Measurements from ENCODE around the gene PTPRM. TPM values are rescaled to one million over a fixed set of nuclear protein-coding genes. Genes with fewer than 3 reads are reported as not detected.

The PTPRM gene
- total RNA-seq, 1 experiment from 2014 or later: 1.6 TPM

DNA sequence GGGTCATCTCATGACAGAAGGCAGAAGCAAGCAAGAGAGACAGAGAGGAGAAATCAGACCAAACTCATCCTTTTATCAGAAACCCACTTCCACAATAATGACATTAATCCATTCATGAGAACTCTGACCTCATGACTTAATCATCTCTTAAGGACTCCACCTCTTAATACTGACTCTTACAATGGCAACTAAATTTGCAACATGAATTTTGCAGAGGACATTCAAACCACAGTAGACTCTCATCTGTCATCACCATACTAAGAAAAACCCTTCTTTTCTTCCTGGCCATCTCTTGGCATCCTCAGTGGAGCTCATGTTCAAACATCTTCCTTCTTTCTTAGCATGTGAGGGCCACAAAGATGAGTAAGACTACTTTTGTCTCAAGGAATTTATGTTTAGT, 565.9 kb downstream of the PTPRM start:
- Histone ChIP-seq H3K9me3 (ENCODE audit: control insufficient read depth, insufficient read depth, low read depth, low read length) (no peaks in the 10 kb centered on the region), H3K27me3 (ENCODE audit: control insufficient read depth, insufficient read depth, low read length) (no peaks in the 10 kb centered on the region), H3K4me1 (ENCODE audit: control insufficient read depth, insufficient read depth, low read length) (no peaks in the 10 kb centered on the region), H3K36me3 (ENCODE audit: control insufficient read depth, insufficient read depth, low read length) (no peaks in the 10 kb centered on the region), H3K27ac (ENCODE audit: low read length) (no peak overlapping the region), H3K4me3 (ENCODE audit: low read depth in 2 of 2, low read length in 2 of 2) (no peak overlapping the region)
- ATAC-seq: no peak
- BruUV-seq (replicated peaks): no TSS peak
- TF ChIP-seq SIN3A (IDR thresholded peaks at IDR 0.05; ENCODE audit: borderline replicate concordance, insufficient read depth, low read depth, low read length) (no peak), TCF7L2 (IDR thresholded peaks at IDR 0.05; ENCODE audit: low read depth, low read length) (no peak), POLR2AphosphoS5 (IDR thresholded peaks at IDR 0.05; ENCODE audit: low read depth, low read length) (no peak), CTCF (IDR thresholded peaks at IDR 0.05) (no peak)
- TF ChIP-seq, protein P1, sequence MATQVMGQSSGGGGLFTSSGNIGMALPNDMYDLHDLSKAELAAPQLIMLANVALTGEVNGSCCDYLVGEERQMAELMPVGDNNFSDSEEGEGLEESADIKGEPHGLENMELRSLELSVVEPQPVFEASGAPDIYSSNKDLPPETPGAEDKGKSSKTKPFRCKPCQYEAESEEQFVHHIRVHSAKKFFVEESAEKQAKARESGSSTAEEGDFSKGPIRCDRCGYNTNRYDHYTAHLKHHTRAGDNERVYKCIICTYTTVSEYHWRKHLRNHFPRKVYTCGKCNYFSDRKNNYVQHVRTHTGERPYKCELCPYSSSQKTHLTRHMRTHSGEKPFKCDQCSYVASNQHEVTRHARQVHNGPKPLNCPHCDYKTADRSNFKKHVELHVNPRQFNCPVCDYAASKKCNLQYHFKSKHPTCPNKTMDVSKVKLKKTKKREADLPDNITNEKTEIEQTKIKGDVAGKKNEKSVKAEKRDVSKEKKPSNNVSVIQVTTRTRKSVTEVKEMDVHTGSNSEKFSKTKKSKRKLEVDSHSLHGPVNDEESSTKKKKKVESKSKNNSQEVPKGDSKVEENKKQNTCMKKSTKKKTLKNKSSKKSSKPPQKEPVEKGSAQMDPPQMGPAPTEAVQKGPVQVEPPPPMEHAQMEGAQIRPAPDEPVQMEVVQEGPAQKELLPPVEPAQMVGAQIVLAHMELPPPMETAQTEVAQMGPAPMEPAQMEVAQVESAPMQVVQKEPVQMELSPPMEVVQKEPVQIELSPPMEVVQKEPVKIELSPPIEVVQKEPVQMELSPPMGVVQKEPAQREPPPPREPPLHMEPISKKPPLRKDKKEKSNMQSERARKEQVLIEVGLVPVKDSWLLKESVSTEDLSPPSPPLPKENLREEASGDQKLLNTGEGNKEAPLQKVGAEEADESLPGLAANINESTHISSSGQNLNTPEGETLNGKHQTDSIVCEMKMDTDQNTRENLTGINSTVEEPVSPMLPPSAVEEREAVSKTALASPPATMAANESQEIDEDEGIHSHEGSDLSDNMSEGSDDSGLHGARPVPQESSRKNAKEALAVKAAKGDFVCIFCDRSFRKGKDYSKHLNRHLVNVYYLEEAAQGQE (IDR thresholded peaks at IDR 0.05; ENCODE audit: insufficient read depth in 1 of 2, low read depth in 2 of 2, low read length in 1 of 2): no peak
- ChIA-PET CTCF (no interaction called here), POLR2A (no interaction called here)
- intact Hi-C loops (cut with micrococcal nuclease; ENCODE audit: unreplicated experiment): no loop called here
- DNase-seq (ENCODE audit: low read depth, low spot score): no peak
- in situ Hi-C loops (cut with HindIII; ENCODE audit: low pct_unique_long_range_greater_than_20kb, low sequenced_read_pairs): no loop called here

- Histone ChIP-seq H3K27me3 (ENCODE audit: control insufficient read depth, insufficient read depth, low read length) (no peaks in the 10 kb centered on the region), H3K27ac (ENCODE audit: low read length) (no peak overlapping the region), H3K4me3 (ENCODE audit: low read depth in 2 of 2, low read length in 2 of 2) (no peak overlapping the region), H3K36me3 (ENCODE audit: control insufficient read depth, insufficient read depth, low read length) (no peaks in the 10 kb centered on the region), H3K9me3 (ENCODE audit: control insufficient read depth, insufficient read depth, low read depth, low read length) (no peaks in the 10 kb centered on the region), H3K4me1 (ENCODE audit: control insufficient read depth, insufficient read depth, low read length) (no peaks in the 10 kb centered on the region)
- BruUV-seq (replicated peaks): no TSS peak
- in situ Hi-C loops (cut with HindIII; ENCODE audit: low pct_unique_long_range_greater_than_20kb, low sequenced_read_pairs): no loop called here
- CTCF ChIA-PET: no interaction called here
- ATAC-seq (no peak), DNase-seq (ENCODE audit: low read depth, low spot score) (no peak)
- intact Hi-C loops (cut with micrococcal nuclease; ENCODE audit: unreplicated experiment): no loop called here
- TF ChIP-seq TCF7L2 (IDR thresholded peaks at IDR 0.05; ENCODE audit: low read depth, low read length): no peak
- TF ChIP-seq, protein P1 (IDR thresholded peaks at IDR 0.05; ENCODE audit: insufficient read depth in 1 of 2, low read depth in 2 of 2, low read length in 1 of 2): no peak
- no peak for TF ChIP-seq POLR2AphosphoS5 (IDR thresholded peaks at IDR 0.05; ENCODE audit: low read depth, low read length)
- TF ChIP-seq SIN3A (IDR thresholded peaks at IDR 0.05; ENCODE audit: borderline replicate concordance, insufficient read depth, low read depth, low read length): no peak
- no peak for TF ChIP-seq CTCF (IDR thresholded peaks at IDR 0.05)
- POLR2A ChIA-PET: no interaction called here
These were observed 566.8 kb downstream of the PTPRM start for GRCh38 chr18:8133888-8134287.

All from Panc1 (cell line).